ENCODE measurements around the gene GTF2IRD1. TPM values are rescaled to one million over a fixed set of nuclear protein-coding genes. Genes with fewer than 3 reads are reported as not detected.

Gene GTF2IRD1
- total and polyA plus RNA-seq, 2 donors (not counting 1 experiment from before 2014, with no cell fraction given) = 7.8 to 14.7 TPM

GRCh38 chr7:74516214-74516613 lies 62.5 kb downstream of the GTF2IRD1 start:
- Histone ChIP-seq H2AFZ (ENCODE audit: low read length) (no peak overlapping the region), H3K9ac (ENCODE audit: insufficient read depth, low read length) (no peak overlapping the region), H3K4me1 (ENCODE audit: control insufficient read depth, extremely low read depth, insufficient read depth, low read length) (no peaks in the 10 kb centered on the region), H3K27me3 (ENCODE audit: control insufficient read depth, insufficient read depth, low read length) (no peaks in the 10 kb centered on the region), H4K20me1 (ENCODE audit: control insufficient read depth, extremely low read depth, insufficient read depth, low read length) (no peaks in the 10 kb centered on the region), H3K36me3 (ENCODE audit: control insufficient read depth, insufficient read depth, low read length) (peaks cover 2% of the 10 kb centered on the region), H3K79me2 (ENCODE audit: control insufficient read depth, insufficient read depth, low read length) (no peaks in the 10 kb centered on the region), H3K4me3 (replicated peaks in 1 of 4; ENCODE audit: control extremely low read depth in 1 of 4, insufficient read depth in 1 of 4, low read depth in 3 of 4, low read length in 4 of 4) (no peak overlapping the region), H3K9me3 (ENCODE audit: control insufficient read depth, insufficient read depth, low read depth, low read length) (no peaks in the 10 kb centered on the region), H3K4me2 (ENCODE audit: extremely low read depth, insufficient read depth, low read length) (no peak overlapping the region), H3K27ac (ENCODE audit: insufficient read depth, low read length) (no peak overlapping the region)
- DNase-seq (ENCODE audit: low read depth in 2 of 2) = no peak
- TF ChIP-seq EZH2 (IDR thresholded peaks at IDR 0.05; ENCODE audit: low read length, missing control alignments) = no peak
- TF ChIP-seq CTCF (conservative IDR thresholded peaks at IDR 0.05 in 1 of 2, IDR thresholded peaks at IDR 0.05 in 1 of 2; ENCODE audit: low read depth in 1 of 2, low read length in 2 of 2) = no peak

- no peak for TF ChIP-seq CTCF (conservative IDR thresholded peaks at IDR 0.05 in 1 of 2, IDR thresholded peaks at IDR 0.05 in 1 of 2; ENCODE audit: low read depth in 1 of 2, low read length in 2 of 2)
- TF ChIP-seq EZH2 (IDR thresholded peaks at IDR 0.05; ENCODE audit: low read length, missing control alignments) = no peak
- peaks cover 2% of the 10 kb centered on the region for H3K36me3 ChIP-seq (ENCODE audit: control insufficient read depth, insufficient read depth, low read length)
Observed at GRCh38 chr7:74518041-74518440, 64.3 kb downstream of the GTF2IRD1 start.

GRCh38 chr7:74518654-74519053 lies 64.9 kb downstream of the GTF2IRD1 start:
- TF ChIP-seq CTCF (conservative IDR thresholded peaks at IDR 0.05 in 1 of 2, IDR thresholded peaks at IDR 0.05 in 1 of 2; ENCODE audit: low read depth in 1 of 2, low read length in 2 of 2) = no peak
- TF ChIP-seq EZH2 (IDR thresholded peaks at IDR 0.05; ENCODE audit: low read length, missing control alignments) = no peak
- Histone ChIP-seq H3K79me2 (ENCODE audit: control insufficient read depth, insufficient read depth, low read length) (no peaks in the 10 kb centered on the region), H3K4me1 (ENCODE audit: control insufficient read depth, extremely low read depth, insufficient read depth, low read length) (no peaks in the 10 kb centered on the region), H4K20me1 (ENCODE audit: control insufficient read depth, extremely low read depth, insufficient read depth, low read length) (no peaks in the 10 kb centered on the region), H3K27ac (ENCODE audit: insufficient read depth, low read length) (no peak overlapping the region), H3K36me3 (ENCODE audit: control insufficient read depth, insufficient read depth, low read length) (peaks cover 2% of the 10 kb centered on the region), H3K9me3 (ENCODE audit: control insufficient read depth, insufficient read depth, low read depth, low read length) (no peaks in the 10 kb centered on the region), H3K4me3 (replicated peaks in 1 of 4; ENCODE audit: control extremely low read depth in 1 of 4, insufficient read depth in 1 of 4, low read depth in 3 of 4, low read length in 4 of 4) (no peak overlapping the region), H3K9ac (ENCODE audit: insufficient read depth, low read length) (no peak overlapping the region), H2AFZ (ENCODE audit: low read length) (no peak overlapping the region), H3K27me3 (ENCODE audit: control insufficient read depth, insufficient read depth, low read length) (no peaks in the 10 kb centered on the region), H3K4me2 (ENCODE audit: extremely low read depth, insufficient read depth, low read length) (no peak overlapping the region)
- no peak for DNase-seq (ENCODE audit: low read depth in 2 of 2)

More at GRCh38 chr7:74518041-74518440, 64.3 kb downstream of the GTF2IRD1 start:
- no peaks in the 10 kb centered on the region for H4K20me1 ChIP-seq (ENCODE audit: control insufficient read depth, extremely low read depth, insufficient read depth, low read length)
- no peak for DNase-seq (ENCODE audit: low read depth in 2 of 2)
- H2AFZ ChIP-seq (ENCODE audit: low read length) = no peak overlapping the region
- H3K4me3 ChIP-seq (replicated peaks in 1 of 4; ENCODE audit: control extremely low read depth in 1 of 4, insufficient read depth in 1 of 4, low read depth in 3 of 4, low read length in 4 of 4) = no peak overlapping the region
- H3K4me1 ChIP-seq (ENCODE audit: control insufficient read depth, extremely low read depth, insufficient read depth, low read length) = no peaks in the 10 kb centered on the region
- no peaks in the 10 kb centered on the region for H3K27me3 ChIP-seq (ENCODE audit: control insufficient read depth, insufficient read depth, low read length)
- H3K9ac ChIP-seq (ENCODE audit: insufficient read depth, low read length) = no peak overlapping the region
- H3K4me2 ChIP-seq (ENCODE audit: extremely low read depth, insufficient read depth, low read length) = no peak overlapping the region
- no peaks in the 10 kb centered on the region for H3K79me2 ChIP-seq (ENCODE audit: control insufficient read depth, insufficient read depth, low read length)
- H3K27ac ChIP-seq (ENCODE audit: insufficient read depth, low read length) = no peak overlapping the region
- H3K9me3 ChIP-seq (ENCODE audit: control insufficient read depth, insufficient read depth, low read depth, low read length) = no peaks in the 10 kb centered on the region
